MM.1S (cell line): ENCODE results near the gene RUNX1.

Source experiments
- EZH2 ChIP-seq: fragments of 300-600 bp; sonication (generic); optimal IDR thresholded peaks from 2 replicates; pipeline ENCODE3; 2017; ENCODE audit warnings: low read depth, mild to moderate bottlenecking, antibody characterized with exemption, low read length, mixed read lengths
- EZH2phosphoT487 ChIP-seq: fragments of 300-600 bp; sonication (generic); IDR thresholded peaks from 2 replicates; pipeline ENCODE4 v1.6.1; 2018; ENCODE audit warnings: antibody characterized with exemption, low read length
- TF ChIP-seq, protein P1 (sequence below): fragments of 300-600 bp; sonication (generic); IDR thresholded peaks from 2 replicates; pipeline ENCODE4 v1.5.1; 2016; ENCODE audit warnings: antibody characterized with exemption, low read length, mixed read lengths

- TF ChIP-seq, protein P1, sequence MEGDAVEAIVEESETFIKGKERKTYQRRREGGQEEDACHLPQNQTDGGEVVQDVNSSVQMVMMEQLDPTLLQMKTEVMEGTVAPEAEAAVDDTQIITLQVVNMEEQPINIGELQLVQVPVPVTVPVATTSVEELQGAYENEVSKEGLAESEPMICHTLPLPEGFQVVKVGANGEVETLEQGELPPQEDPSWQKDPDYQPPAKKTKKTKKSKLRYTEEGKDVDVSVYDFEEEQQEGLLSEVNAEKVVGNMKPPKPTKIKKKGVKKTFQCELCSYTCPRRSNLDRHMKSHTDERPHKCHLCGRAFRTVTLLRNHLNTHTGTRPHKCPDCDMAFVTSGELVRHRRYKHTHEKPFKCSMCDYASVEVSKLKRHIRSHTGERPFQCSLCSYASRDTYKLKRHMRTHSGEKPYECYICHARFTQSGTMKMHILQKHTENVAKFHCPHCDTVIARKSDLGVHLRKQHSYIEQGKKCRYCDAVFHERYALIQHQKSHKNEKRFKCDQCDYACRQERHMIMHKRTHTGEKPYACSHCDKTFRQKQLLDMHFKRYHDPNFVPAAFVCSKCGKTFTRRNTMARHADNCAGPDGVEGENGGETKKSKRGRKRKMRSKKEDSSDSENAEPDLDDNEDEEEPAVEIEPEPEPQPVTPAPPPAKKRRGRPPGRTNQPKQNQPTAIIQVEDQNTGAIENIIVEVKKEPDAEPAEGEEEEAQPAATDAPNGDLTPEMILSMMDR, result no peak
- TF ChIP-seq EZH2 (no peak), EZH2phosphoT487 (no peak)
Observed at GRCh38 chr21:34846601-34847112, 202.4 kb downstream of the RUNX1 start.
